DND-41 (cell line): ENCODE measurements around the gene TRIM7.
A peak's percentile ranks its signal among the peaks of the same experiment; 100 is the strongest.

Source experiments
- ATAC-seq: fragments of 200-7000 bp; cut with Tn5 transposase; 3 replicates; pipeline ENCODE4 v1.9.1; 2021; ENCODE audit warnings: low read depth; ENCODE audit not compliant: insufficient read depth
- DNase-seq: peaks from one replicate; pipeline ENCODE4 v3.0.0-alpha.2; 2020
- H2AFZ ChIP-seq: 2 replicates; pipeline ENCODE4 v1.6.0; 2012; ENCODE audit warnings: low read depth, low read length
- H3K27ac ChIP-seq: 2 replicates; pipeline ENCODE4 v1.5.1; 2012; ENCODE audit warnings: low read length, inconsistent platforms
- H3K27me3 ChIP-seq: fragments of 200-600 bp; sonication (generic); 2 replicates; pipeline ENCODE4 v1.6.0; 2012; ENCODE audit warnings: low read length, mild to moderate bottlenecking, inconsistent platforms; ENCODE audit not compliant: insufficient read depth, poor library complexity
- H3K36me3 ChIP-seq: 2 replicates; pipeline ENCODE4 v1.5.1; 2012; ENCODE audit warnings: low read length, inconsistent platforms; ENCODE audit not compliant: insufficient read depth
- H3K4me1 ChIP-seq: 2 replicates; pipeline ENCODE4 v1.5.1; 2012; ENCODE audit warnings: mild to moderate bottlenecking, low read length; ENCODE audit not compliant: insufficient read depth
- H3K4me2 ChIP-seq: 2 replicates; pipeline ENCODE4 v1.6.0; 2012; ENCODE audit warnings: mild to moderate bottlenecking, moderate library complexity, low read length, inconsistent platforms; ENCODE audit not compliant: insufficient read depth
- H3K4me3 ChIP-seq, 2 experiments: fragments of 200-600 bp in 1 of 2; shearing (Covaris generic) in 1 of 2; 2 replicates each; pipeline ENCODE4 v1.5.1; 2012 to 2016; ENCODE audit warnings: inconsistent platforms in 2 of 2, low read length in 2 of 2, mild to moderate bottlenecking in 2 of 2, low read depth in 1 of 2, moderate library complexity in 1 of 2
- H3K79me2 ChIP-seq: 2 replicates; pipeline ENCODE4 v1.6.0; 2012; ENCODE audit warnings: low read length, inconsistent platforms; ENCODE audit not compliant: insufficient read depth
- H3K9ac ChIP-seq: 2 replicates; pipeline ENCODE4 v1.6.0; 2012; ENCODE audit warnings: low read depth, mild to moderate bottlenecking, inconsistent platforms, low read length, moderate library complexity
- H3K9me3 ChIP-seq: 2 replicates; pipeline ENCODE4 v1.5.1; 2012; ENCODE audit warnings: low read length, moderate library complexity, mild to moderate bottlenecking, inconsistent platforms; ENCODE audit not compliant: insufficient read depth, severe bottlenecking
- H4K20me1 ChIP-seq: 2 replicates; pipeline ENCODE4 v1.6.0; 2012; ENCODE audit warnings: low read length; ENCODE audit not compliant: insufficient read depth
- EZH2 ChIP-seq: IDR thresholded peaks from 3 replicates; pipeline ENCODE4 v1.6.1; 2012; ENCODE audit warnings: borderline replicate concordance, low read depth, mild to moderate bottlenecking, moderate library complexity, low read length, inconsistent platforms; ENCODE audit not compliant: severe bottlenecking
- TF ChIP-seq, protein P1 (sequence below): IDR thresholded peaks from 2 replicates; pipeline ENCODE4 v1.5.1; 2012; ENCODE audit warnings: borderline replicate concordance, low read length, moderate library complexity, mild to moderate bottlenecking; ENCODE audit not compliant: poor library complexity, severe bottlenecking; ENCODE audit errors: extremely low read depth

The TRIM7 gene

DNA sequence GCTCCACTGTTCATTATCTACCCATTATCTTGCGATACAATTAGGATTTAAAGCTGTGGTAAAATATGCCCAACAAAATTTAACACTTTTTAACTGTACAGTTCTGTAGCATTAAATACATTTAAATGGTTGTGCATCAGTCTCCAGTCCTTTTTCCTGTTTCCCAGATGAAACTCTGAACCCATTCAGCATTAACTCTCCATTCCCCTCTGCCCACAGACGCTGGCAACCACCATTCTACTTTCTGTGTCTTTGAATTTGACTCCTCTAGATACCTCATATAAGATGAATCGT lies 2.9 kb upstream of the TRIM7 start:
- H4K20me1 ChIP-seq, result 0 out of 2 replicates have a peak, but pooled peaks cover 3% of the 10 kb centered on the region
- H3K4me1 ChIP-seq, result peaks cover 49% of the 10 kb centered on the region
- H3K27ac ChIP-seq, result no peak overlapping the region
- H3K36me3 ChIP-seq, result no peaks in the 10 kb centered on the region
- H3K4me3 ChIP-seq, result peak overlapping the region in 1 of 2 experiments; percentile 64; a peak in 2 of 4 replicates
- ATAC-seq, result no peak
- H3K79me2 ChIP-seq, result no peaks in the 10 kb centered on the region
- no peak for DNase-seq
- no peak for TF ChIP-seq EZH2
- TF ChIP-seq, protein P1, sequence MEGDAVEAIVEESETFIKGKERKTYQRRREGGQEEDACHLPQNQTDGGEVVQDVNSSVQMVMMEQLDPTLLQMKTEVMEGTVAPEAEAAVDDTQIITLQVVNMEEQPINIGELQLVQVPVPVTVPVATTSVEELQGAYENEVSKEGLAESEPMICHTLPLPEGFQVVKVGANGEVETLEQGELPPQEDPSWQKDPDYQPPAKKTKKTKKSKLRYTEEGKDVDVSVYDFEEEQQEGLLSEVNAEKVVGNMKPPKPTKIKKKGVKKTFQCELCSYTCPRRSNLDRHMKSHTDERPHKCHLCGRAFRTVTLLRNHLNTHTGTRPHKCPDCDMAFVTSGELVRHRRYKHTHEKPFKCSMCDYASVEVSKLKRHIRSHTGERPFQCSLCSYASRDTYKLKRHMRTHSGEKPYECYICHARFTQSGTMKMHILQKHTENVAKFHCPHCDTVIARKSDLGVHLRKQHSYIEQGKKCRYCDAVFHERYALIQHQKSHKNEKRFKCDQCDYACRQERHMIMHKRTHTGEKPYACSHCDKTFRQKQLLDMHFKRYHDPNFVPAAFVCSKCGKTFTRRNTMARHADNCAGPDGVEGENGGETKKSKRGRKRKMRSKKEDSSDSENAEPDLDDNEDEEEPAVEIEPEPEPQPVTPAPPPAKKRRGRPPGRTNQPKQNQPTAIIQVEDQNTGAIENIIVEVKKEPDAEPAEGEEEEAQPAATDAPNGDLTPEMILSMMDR, result no peak
- H3K4me2 ChIP-seq, result peak overlapping the region; percentile 73
- H2AFZ ChIP-seq, result 0 out of 2 replicates have a peak overlapping the region, but pooled peaks have one; percentile 72
- H3K9ac ChIP-seq, result peak overlapping the region; percentile 58; the same call in 1 of the 2 replicates
- no peaks in the 10 kb centered on the region for H3K9me3 ChIP-seq
- peaks cover 35% of the 10 kb centered on the region for H3K27me3 ChIP-seq

DNA sequence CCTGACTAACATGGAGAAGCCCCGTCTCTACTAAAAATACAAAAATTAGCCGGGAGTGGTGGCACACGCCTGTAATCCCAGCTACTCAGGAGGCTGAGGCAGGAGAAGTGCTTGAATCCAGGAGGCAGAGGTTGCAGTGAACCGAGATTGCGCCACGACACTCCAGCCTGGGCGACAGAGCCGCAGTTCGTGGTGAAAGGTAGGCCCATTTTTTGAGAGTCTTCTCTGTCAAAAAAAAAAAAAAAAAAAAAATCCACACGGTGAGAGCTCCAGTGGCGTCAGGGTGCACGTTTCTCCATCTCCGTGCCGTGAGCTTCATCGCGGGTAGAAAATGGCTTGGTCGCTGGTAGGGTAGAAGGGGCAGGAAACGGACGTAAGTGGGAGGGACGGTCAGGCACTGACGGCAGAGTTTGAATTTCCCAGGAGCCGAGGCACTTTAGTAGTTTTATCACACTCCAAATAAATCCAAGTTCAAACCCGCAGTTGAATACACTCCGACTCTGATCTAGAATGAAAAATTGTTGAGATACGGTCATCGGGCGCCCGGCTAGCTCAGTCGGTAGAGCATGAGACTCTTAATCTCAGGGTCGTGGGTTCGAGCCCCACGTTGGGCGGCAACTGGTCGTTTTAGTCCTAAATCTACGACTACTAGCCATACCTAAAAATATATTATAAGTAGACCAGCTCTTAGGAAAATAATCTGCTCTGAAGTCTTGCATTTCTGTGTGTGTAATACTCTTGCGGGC lies 2.4 kb upstream of the TRIM7 start:
- Histone ChIP-seq H3K4me2 (peak overlapping the region; percentile 73), H3K79me2 (no peaks in the 10 kb centered on the region), H3K27me3 (peaks cover 36% of the 10 kb centered on the region), H2AFZ (peak overlapping the region; percentile 72), H3K9me3 (no peaks in the 10 kb centered on the region), H3K4me1 (peaks cover 49% of the 10 kb centered on the region), H3K36me3 (no peaks in the 10 kb centered on the region), H3K4me3 (peak overlapping the region; percentile 32 to 64; a peak in 3 of 4 replicates), H3K27ac (peak overlapping the region; percentile 52), H4K20me1 (0 out of 2 replicates have a peak, but pooled peaks cover 3% of the 10 kb centered on the region), H3K9ac (peak overlapping the region; percentile 58)
- peak; percentile 55 for ATAC-seq
- TF ChIP-seq EZH2, result no peak
- TF ChIP-seq, protein P1, result no peak
- peak; percentile 85 for DNase-seq

DNA sequence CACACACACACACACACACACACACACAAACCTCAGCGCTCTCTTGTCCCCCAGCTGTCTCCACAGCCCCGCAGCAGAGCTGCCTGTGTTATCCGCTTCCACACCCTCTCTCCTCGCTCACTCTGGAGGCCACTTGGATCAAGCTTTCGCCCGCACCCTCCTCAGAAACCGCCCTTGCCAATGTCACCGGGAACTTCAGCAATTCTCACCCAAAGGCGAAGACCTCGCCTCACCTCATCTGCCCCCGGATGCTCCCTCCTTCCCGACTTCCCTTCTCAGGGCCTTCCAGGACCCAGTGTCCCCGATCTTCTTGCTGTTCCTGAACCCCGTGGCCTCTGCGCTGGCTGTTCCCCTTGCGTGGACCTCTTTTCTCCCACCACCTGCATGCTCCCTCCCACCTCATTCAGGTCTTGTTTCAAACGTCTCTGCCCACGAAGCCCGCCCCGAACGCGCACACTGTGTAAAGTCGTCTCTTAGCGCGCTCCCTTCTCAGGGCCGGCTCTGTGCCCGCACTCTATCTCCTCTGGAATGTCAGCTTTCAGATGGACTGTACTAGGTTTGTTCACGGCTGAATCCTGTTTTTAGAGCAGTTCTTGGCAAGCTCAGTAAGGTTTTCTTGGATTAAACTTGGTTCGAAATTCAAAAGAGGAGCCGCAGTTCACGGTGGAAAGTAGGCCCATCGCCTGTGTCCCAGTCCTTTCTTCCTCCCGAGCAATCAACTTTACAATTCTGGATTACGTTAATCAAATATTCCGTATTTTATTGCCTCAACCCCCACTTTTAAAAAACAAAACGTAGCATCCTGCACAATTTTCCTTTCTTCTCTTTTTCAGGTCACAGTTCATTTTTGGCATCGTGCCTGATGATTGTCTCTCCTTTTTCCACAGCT lies 1.0 kb upstream of the TRIM7 start:
- no peak overlapping the region for H3K27ac ChIP-seq
- H2AFZ ChIP-seq, result peak overlapping the region; percentile 49; the same call in 1 of the 2 replicates
- peaks cover 38% of the 10 kb centered on the region for H3K27me3 ChIP-seq
- DNase-seq (no peak), ATAC-seq (no peak)
- peak overlapping the region; percentile 5 to 64; a peak in 3 of 4 replicates for H3K4me3 ChIP-seq
- no peaks in the 10 kb centered on the region for H3K9me3 ChIP-seq
- H3K79me2 ChIP-seq, result no peaks in the 10 kb centered on the region
- TF ChIP-seq, protein P1, result no peak
- TF ChIP-seq EZH2, result peak; percentile 61
- no peaks in the 10 kb centered on the region for H3K36me3 ChIP-seq
- peak overlapping the region; percentile 58 for H3K9ac ChIP-seq
- 0 out of 2 replicates have a peak, but pooled peaks cover 3% of the 10 kb centered on the region for H4K20me1 ChIP-seq
- H3K4me1 ChIP-seq, result peaks cover 49% of the 10 kb centered on the region
- H3K4me2 ChIP-seq, result peak overlapping the region; percentile 73
